ENCODE results near the gene TMEM143.

Gene TMEM143

GRCh38 chr19:48290771-48291488 is 72.8 kb downstream of the TMEM143 start:
- DNase-seq: peak; percentile 31 to 43

GRCh38 chr19:48290401-48290770 is 73.4 kb downstream of the TMEM143 start:
- DNase-seq: no peak

GRCh38 chr19:48287748-48288147 is 76.0 kb downstream of the TMEM143 start:
- DNase-seq: no peak

GRCh38 chr19:48284896-48285295 is 78.8 kb downstream of the TMEM143 start:
- no peak for DNase-seq

- DNase-seq: no peak
These were observed 79.8 kb downstream of the TMEM143 start for GRCh38 chr19:48283908-48284307.

All from AML-193 (cell line).